ENCODE data around the gene DEGS1.
"Not testable (repeated sequence)": the region's sequence is repeated elsewhere in the genome, so short reads cannot be mapped to it uniquely, and the experiment has no call there.

The DEGS1 gene

GRCh38 chr1:224181453-224181810, 1.6 kb upstream of the DEGS1 start:
- DNase-seq, result no peak

GRCh38 chr1:224182057-224182865, 779 bp upstream of the DEGS1 start:
- DNase-seq, result peak in 2 of 4 experiments; percentile 23 to 24

DNA sequence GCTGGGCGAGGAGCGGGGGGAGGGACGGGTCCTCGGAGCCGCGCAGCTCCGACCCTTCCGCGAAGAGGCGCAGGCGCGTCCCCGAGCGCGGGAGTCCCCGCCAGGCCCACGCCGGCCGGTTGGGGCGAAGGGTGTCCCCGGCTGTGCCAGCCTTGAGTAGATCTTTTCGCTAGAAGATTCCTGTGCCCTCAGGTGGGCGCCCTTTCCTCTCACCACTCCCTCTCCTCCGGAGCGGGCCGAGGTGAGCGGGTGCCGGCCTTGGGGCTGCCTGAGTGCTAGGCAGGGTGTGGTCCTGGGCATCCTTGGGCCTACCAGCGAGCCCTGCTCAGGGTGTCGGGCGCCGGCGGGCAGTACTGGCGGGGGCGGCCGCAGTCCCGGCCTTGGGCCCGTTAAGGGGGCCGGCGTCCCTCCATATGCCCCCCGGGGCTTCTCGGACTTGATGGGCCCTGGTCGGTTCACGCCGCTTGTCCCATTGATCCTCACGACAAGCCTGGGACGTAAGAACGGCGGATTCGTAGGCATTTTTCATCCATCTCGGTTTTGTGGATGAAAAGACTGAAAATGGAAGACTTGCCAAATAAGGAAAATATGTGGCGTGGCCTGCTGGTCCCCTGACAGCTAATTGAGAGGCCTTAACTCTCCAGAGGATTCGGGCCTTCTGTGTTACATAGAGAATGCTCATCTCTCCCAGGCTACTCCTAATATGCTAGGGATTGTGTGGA, 712 bp downstream of the DEGS1 start:
- peak in 3 of 4 experiments; percentile 22 to 50 (median 31) for DNase-seq

DNA sequence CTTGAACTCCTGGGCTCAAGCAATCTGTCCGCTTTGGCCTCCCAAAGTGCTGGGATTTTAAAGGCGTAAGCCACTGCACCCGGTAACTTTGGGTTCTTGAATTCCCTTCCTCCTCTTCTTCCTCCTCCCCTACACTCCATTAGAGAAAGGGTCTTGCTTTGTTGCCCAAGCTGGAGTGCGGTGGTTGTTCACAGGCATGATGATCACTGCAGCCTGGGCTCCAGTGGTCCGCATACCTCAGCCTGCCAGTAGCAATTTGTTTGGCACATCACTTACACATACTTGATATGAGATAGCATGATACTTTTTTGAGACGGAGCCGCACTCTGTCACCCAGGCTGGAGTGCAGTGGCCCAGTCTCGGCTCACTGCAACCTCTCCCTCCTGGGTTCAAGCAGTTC, 2.2 kb downstream of the DEGS1 start:
- no peak for DNase-seq

DNA sequence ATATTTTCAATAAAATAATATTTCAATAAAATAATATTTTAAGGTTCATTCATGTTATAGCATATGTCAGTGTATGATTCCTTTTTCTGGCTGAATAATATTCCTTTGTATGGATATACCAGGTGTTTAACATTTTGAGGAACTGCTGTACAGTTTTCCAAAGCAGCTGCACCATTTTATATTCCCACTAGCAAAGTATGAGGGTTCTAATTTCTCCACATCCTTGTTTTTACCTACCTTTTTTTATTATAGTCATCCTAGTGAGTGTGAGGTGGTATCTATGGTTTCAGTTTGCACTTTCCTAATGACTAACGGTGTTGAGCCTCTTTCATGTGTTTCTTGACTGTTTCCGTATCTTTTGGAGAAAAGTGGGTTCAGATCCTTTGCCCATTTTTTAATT, 5.2 kb downstream of the DEGS1 start:
- no peak for DNase-seq

DNA sequence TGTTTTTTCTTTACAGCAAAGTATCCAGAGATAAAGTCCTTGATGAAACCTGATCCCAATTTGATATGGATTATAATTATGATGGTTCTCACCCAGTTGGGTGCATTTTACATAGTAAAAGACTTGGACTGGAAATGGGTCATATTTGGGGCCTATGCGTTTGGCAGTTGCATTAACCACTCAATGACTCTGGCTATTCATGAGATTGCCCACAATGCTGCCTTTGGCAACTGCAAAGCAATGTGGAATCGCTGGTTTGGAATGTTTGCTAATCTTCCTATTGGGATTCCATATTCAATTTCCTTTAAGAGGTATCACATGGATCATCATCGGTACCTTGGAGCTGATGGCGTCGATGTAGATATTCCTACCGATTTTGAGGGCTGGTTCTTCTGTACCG, 6.5 kb downstream of the DEGS1 start:
- DNase-seq, result no peak

- DNase-seq, result no peak
Measured at GRCh38 chr1:224192082-224192788, 9.2 kb downstream of the DEGS1 start.

DNA sequence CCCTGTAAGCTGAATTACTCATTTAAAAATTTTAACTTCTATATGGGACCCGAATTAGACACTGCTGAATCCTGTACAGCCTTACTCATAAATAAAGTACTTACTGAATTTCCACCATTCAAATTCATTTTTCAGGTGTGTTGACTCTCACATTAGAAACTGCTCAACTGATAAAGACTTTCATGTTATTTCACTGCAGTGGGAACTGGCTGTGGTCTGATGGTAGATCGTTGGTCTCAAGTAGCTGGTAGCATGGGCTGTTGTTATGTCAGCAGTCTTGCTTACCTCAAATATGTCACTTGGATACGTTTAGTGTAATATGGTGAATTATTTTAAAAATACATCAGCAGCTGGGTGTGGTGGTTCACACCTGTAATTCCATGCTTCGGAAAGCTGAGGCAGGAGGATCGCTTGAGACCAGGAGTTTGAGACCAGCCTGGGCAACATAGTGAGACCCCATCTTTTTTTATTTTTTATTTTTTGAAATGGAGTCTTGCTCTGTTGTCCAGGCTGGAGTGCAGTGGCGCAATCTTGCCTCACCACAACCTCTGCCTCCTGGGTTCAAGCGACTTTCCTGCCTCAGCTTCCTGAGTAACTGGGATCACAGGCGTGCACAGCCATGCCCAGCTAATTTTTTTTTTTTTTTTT, 10.4 kb downstream of the DEGS1 start:
- DNase-seq, result no peak

- no peak for DNase-seq
Measured at GRCh38 chr1:224196813-224197600, 14.0 kb downstream of the DEGS1 start.

GRCh38 chr1:224198572-224198971, 15.5 kb downstream of the DEGS1 start:
- DNase-seq, result no peak

- no peak for DNase-seq
Measured at GRCh38 chr1:224199679-224200078, 16.6 kb downstream of the DEGS1 start.

DNA sequence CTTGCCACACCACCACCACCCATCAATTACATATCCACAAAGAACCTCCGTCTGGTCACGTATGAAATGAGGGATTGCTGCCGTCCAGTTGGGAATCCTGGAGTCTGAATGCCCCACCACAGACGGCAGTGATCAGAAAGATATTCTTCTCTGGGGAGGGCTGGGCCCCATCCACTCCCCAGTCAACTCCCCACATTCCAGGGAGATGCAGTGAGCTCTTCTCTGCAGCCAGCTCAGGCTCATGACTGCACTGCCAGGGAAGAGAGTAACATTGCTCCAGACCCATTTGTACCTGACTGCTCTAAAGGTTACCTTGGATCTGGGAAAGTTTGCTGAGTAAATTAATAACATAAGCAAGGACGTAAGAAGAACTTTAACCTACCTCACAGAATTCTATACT, 18.3 kb downstream of the DEGS1 start:
- DNase-seq, result no peak

GRCh38 chr1:224201853-224202252, 18.8 kb downstream of the DEGS1 start:
- no peak for DNase-seq

DNA sequence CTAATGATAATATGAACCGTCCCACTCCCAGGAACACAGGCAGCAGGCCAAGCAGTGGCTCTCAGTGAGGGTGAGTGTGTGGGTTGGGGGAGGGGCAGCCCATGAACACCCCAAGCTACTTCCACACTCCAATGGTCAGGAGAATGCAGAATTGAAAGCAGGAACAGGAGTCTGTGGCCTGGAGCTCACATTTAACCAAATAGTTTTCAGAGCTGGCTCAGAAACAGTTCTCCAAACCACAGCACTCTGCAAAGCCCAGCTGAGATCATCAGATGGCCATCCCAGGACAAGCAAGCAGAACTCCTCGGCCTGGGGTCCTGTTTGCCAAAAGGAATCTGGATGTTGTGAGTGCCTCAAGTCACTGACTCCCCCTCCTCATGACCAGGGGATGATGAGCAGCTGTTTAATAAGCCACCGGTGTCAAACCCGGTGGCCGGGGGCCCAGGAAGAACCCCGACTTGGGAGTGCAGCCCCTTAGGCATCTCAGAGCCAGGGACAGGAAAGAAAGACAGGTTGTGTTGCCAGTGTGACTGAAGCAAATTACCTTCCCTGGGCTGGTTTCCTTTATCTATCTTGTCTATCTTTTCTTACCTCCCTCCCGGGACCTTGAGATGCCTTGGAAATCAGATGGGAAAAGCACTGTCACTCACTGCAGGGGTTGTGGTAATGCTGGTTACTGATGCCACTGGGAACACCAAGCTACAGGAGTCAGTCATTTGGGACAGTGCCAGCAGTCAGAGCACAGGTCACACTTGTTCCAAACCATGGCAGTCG, 20.4 kb downstream of the DEGS1 start:
- no peak for DNase-seq

DNA sequence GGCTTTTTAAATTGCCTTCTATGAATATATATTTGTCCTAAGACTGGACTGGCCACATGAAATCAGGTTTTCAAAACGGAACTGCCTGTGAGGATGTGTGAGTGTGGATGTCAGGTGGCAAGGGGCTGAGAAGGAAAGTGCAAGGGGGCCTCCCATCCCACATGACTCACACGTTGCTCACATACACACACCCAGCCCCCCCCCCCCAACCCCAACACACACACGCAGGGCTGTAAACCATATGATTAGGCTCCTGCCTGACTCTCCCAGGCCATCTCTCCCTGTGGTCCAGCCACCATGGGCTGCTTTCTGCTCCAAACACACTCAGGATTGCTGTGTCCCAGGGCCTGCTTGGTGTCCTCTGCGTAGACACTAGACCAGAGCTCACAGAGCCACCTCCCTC, 22.4 kb downstream of the DEGS1 start:
- DNase-seq, result no peak

GRCh38 chr1:224205931-224206538, 23.0 kb downstream of the DEGS1 start:
- DNase-seq, result not testable (repeated sequence)

GRCh38 chr1:224211206-224211962, 28.3 kb downstream of the DEGS1 start:
- no peak for DNase-seq

DNA sequence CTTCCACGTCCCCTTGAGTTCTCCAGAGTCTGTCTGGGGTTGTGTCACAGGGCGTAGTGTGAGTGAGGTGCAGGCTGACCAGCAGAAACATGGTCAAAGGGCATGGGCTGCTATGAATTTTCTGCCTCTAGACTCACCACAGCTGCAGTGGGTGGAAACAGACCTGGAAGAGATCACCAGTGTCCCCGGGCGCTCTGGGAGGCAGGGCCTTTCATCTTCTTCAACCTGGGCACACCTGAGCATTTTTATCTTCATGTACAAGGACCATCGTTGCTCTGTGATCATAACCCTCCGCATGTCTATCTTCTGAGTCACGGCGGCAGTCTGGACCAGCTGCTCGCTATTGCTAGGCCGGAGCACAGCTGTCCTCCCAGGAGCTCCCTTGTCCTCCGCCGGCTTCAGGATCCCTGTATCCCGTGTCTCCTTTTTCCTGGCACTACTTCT, 29.6 kb downstream of the DEGS1 start:
- DNase-seq, result no peak

- no peak for DNase-seq
Measured at GRCh38 chr1:224213438-224214119, 30.5 kb downstream of the DEGS1 start.

- no peak for DNase-seq
Measured at GRCh38 chr1:224216382-224216781, 33.3 kb downstream of the DEGS1 start.
